HG03196 (cell line): ENCODE measurements around the gene TBC1D5.
"Not testable (repeated sequence)": the region's sequence is repeated elsewhere in the genome, so short reads cannot be mapped to it uniquely, and the experiment has no call there.

Experiments used
- ATAC-seq: cut with Tn5 transposase; IDR thresholded peaks from one replicate; pipeline ENCODE4 v1.9.1; 2021; ENCODE audit not compliant: unreplicated experiment

The TBC1D5 gene

GRCh38 chr3:17369973-17370372 is 372.5 kb downstream of the TBC1D5 start:
- ATAC-seq, result no peak

GRCh38 chr3:17367171-17367570 is 375.3 kb downstream of the TBC1D5 start:
- no peak for ATAC-seq

- no peak for ATAC-seq
Measured at GRCh38 chr3:17360991-17361390, 381.4 kb downstream of the TBC1D5 start.

- no peak for ATAC-seq
Measured at GRCh38 chr3:17359911-17360310, 382.5 kb downstream of the TBC1D5 start.

GRCh38 chr3:17357035-17357710 is 385.3 kb downstream of the TBC1D5 start:
- no peak for ATAC-seq

- ATAC-seq, result no peak
Measured at GRCh38 chr3:17356585-17356984, 385.8 kb downstream of the TBC1D5 start.

GRCh38 chr3:17355591-17355990 is 386.8 kb downstream of the TBC1D5 start:
- ATAC-seq, result no peak

GRCh38 chr3:17354341-17354740 is 388.1 kb downstream of the TBC1D5 start:
- no peak for ATAC-seq

- ATAC-seq, result no peak
Measured at GRCh38 chr3:17352620-17353019, 389.8 kb downstream of the TBC1D5 start.

GRCh38 chr3:17351193-17351592 is 391.2 kb downstream of the TBC1D5 start:
- not testable (repeated sequence) for ATAC-seq

- ATAC-seq, result no peak
Measured at GRCh38 chr3:17349093-17349492, 393.3 kb downstream of the TBC1D5 start.

- no peak for ATAC-seq
Measured at GRCh38 chr3:17342119-17342518, 400.3 kb downstream of the TBC1D5 start.

GRCh38 chr3:17340693-17341092 is 401.7 kb downstream of the TBC1D5 start:
- no peak for ATAC-seq

- ATAC-seq, result no peak
Measured at GRCh38 chr3:17340261-17340660, 402.2 kb downstream of the TBC1D5 start.

GRCh38 chr3:17339132-17339575 is 403.3 kb downstream of the TBC1D5 start:
- no peak for ATAC-seq

- ATAC-seq, result no peak
Measured at GRCh38 chr3:17336291-17336690, 406.1 kb downstream of the TBC1D5 start.

- no peak for ATAC-seq
Measured at GRCh38 chr3:17333893-17334292, 408.5 kb downstream of the TBC1D5 start.

- no peak for ATAC-seq
Measured at GRCh38 chr3:17333446-17333845, 409.0 kb downstream of the TBC1D5 start.

GRCh38 chr3:17330660-17331059 is 411.8 kb downstream of the TBC1D5 start:
- no peak for ATAC-seq

GRCh38 chr3:17329927-17330326 is 412.5 kb downstream of the TBC1D5 start:
- ATAC-seq, result no peak

GRCh38 chr3:17322106-17322793 is 420.2 kb downstream of the TBC1D5 start:
- ATAC-seq, result peak; percentile 56

GRCh38 chr3:17320266-17320665 is 422.2 kb downstream of the TBC1D5 start:
- ATAC-seq, result no peak

- no peak for ATAC-seq
Measured at GRCh38 chr3:17315897-17316296, 426.5 kb downstream of the TBC1D5 start.
